Endodermal cell (in vitro differentiated cells): ENCODE results near the gene METTL25B. TPM values are rescaled to one million over a fixed set of nuclear protein-coding genes. Genes with fewer than 3 reads are reported as not detected.

Experiments used
- DNase-seq: peaks from one replicate; pipeline ENCODE4 v3.0.0-alpha.2; 2017
- H3K27ac ChIP-seq: 2 replicates; pipeline ENCODE4 v1.5.1; 2013; ENCODE audit warnings: mild to moderate bottlenecking, low read depth, low read length, moderate library complexity
- H3K27me3 ChIP-seq: 2 replicates; pipeline ENCODE4 v1.6.1; 2013; ENCODE audit warnings: mild to moderate bottlenecking, low read length, moderate library complexity; ENCODE audit not compliant: insufficient read depth, control insufficient read depth, poor library complexity, severe bottlenecking
- H3K36me3 ChIP-seq: 2 replicates; pipeline ENCODE4 v1.7.0; 2013; ENCODE audit warnings: mild to moderate bottlenecking, low read length, moderate library complexity; ENCODE audit not compliant: control insufficient read depth, insufficient read depth
- H3K4me1 ChIP-seq: one replicate; pipeline ENCODE4 v1.7.0; 2013; ENCODE audit warnings: low read length; ENCODE audit not compliant: control insufficient read depth, insufficient read depth
- H3K4me3 ChIP-seq: 2 replicates; pipeline ENCODE4 v1.5.1; 2013; ENCODE audit warnings: mild to moderate bottlenecking, low read length, moderate library complexity
- H3K9ac ChIP-seq: 2 replicates; pipeline ENCODE4 v1.6.1; 2013; ENCODE audit warnings: mild to moderate bottlenecking, low read length, moderate library complexity; ENCODE audit not compliant: poor library complexity, severe bottlenecking; ENCODE audit errors: extremely low read depth
- H3K9me3 ChIP-seq: 2 replicates; pipeline ENCODE4 v1.6.1; 2013; ENCODE audit warnings: mild to moderate bottlenecking, low read length, moderate library complexity; ENCODE audit not compliant: control insufficient read depth
- H3K27ac Mint-ChIP-seq: 2 replicates; pipeline ENCODE4 v1.8.0; 2020; ENCODE audit warnings: mixed read lengths
- H3K27me3 Mint-ChIP-seq: 2 replicates; pipeline ENCODE4 v1.8.0; 2021; ENCODE audit warnings: mild to moderate bottlenecking, mixed read lengths; ENCODE audit not compliant: insufficient read depth
- H3K36me3 Mint-ChIP-seq: 2 replicates; pipeline ENCODE4 v1.8.0; 2020; ENCODE audit warnings: low read depth, mixed read lengths
- H3K4me1 Mint-ChIP-seq: 2 replicates; pipeline ENCODE4 v1.8.0; 2020; ENCODE audit warnings: mixed read lengths
- H3K4me3 Mint-ChIP-seq: 2 replicates; pipeline ENCODE4 v1.8.0; 2020; ENCODE audit warnings: mild to moderate bottlenecking, moderate library complexity, mixed read lengths
- H3K9me3 Mint-ChIP-seq: 2 replicates; pipeline ENCODE4 v1.8.0; 2020; ENCODE audit warnings: mild to moderate bottlenecking, mixed read lengths
- CTCF ChIP-seq: fragments of 200-600 bp; sonication (generic); conservative IDR thresholded peaks from 2 replicates; pipeline ENCODE4 v1.5.0; 2021; ENCODE audit warnings: antibody characterized with exemption, mild to moderate bottlenecking
- WGBS, 2 experiments: methylation state at CpG; one replicate each; pipeline versions ENCODE4 v1.1.5 to v1.1.7; 2013; ENCODE audit warnings: missing lambda C conversion rate in 2 of 2, mixed read lengths in 1 of 2; ENCODE audit not compliant: insufficient coverage in 1 of 2, insufficient read length in 1 of 2; 5-methylcytosine and 5-hydroxymethylcytosine counted together
- total RNA-seq, 2 donors: library from RNA; stranded (reverse); fragmentation: NEBNext Ultra II Directional in 1 of 2; extraction: Animal tissue kit (Norgen Biotek cat#: 25700) in 1 of 2; gene quantifications; 2 replicates in 1 of 2; 3 replicates in 1 of 2; pipeline ENCODE4 v1.2.1, GENCODE V29; 2021

METTL25B gene
- total RNA-seq, 2 donors from 2014 or later: 25.9 to 35.5 TPM

DNA sequence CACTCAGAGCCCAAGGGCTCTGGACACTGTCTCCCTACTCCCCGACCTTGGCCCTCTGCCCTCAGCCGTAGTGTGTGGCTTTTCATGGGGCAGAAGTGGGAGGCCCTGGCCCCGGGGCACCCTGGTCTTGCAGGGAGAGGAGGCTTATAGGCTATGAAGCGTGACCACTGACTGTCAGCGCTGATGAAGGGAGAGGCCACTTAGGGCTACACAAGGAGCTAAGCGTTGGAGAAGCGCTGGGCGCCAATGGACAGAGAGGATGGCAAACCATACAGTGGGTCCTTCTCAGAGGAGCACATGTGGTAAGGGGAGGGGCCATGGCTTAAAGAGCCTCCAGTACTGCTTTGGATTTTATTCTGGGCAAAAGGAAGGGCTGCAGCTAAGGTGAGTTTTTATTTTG is 30.8 kb upstream of the METTL25B start:
- no peak overlapping the region for H3K27ac Mint-ChIP-seq
- H3K36me3 ChIP-seq: peaks cover 14% of the 10 kb centered on the region
- H3K36me3 Mint-ChIP-seq: peaks cover 41% of the 10 kb centered on the region
- H3K27me3 Mint-ChIP-seq: peaks cover 42% of the 10 kb centered on the region
- 90 to 98% methylated on average over 7 to 8 of the region's 8 CpGs for WGBS, 2 experiments
- no peaks in the 10 kb centered on the region for H3K27me3 ChIP-seq
- H3K9me3 ChIP-seq: no peaks in the 10 kb centered on the region
- no peak overlapping the region for H3K27ac ChIP-seq
- no peaks in the 10 kb centered on the region for H3K9me3 Mint-ChIP-seq
- H3K4me1 Mint-ChIP-seq: peaks cover 36% of the 10 kb centered on the region
- H3K4me3 ChIP-seq: no peak overlapping the region
- DNase-seq: no peak
- no peak for TF ChIP-seq CTCF
- peaks cover 11% of the 10 kb centered on the region for H3K4me1 ChIP-seq
- H3K9ac ChIP-seq: no peak overlapping the region
- H3K4me3 Mint-ChIP-seq: no peak overlapping the region

- no peak overlapping the region for H3K9ac ChIP-seq
- no peak for TF ChIP-seq CTCF
- DNase-seq: no peak
- no peak overlapping the region for H3K27ac ChIP-seq
- peaks cover 14% of the 10 kb centered on the region for H3K36me3 ChIP-seq
- no peak overlapping the region for H3K4me3 Mint-ChIP-seq
- no peak overlapping the region for H3K27ac Mint-ChIP-seq
- no peaks in the 10 kb centered on the region for H3K27me3 ChIP-seq
- peaks cover 36% of the 10 kb centered on the region for H3K4me1 Mint-ChIP-seq
- no peaks in the 10 kb centered on the region for H3K9me3 ChIP-seq
- H3K4me1 ChIP-seq: peaks cover 11% of the 10 kb centered on the region
- no peak overlapping the region for H3K4me3 ChIP-seq
- peaks cover 46% of the 10 kb centered on the region for H3K36me3 Mint-ChIP-seq
- H3K9me3 Mint-ChIP-seq: no peaks in the 10 kb centered on the region
- peaks cover 57% of the 10 kb centered on the region for H3K27me3 Mint-ChIP-seq
- WGBS, 2 experiments: 92% methylated on average over 1 of the region's 1 CpG; no CpG with 5 or more reads in 1 of the 2 experiments
Measured at GRCh38 chr1:156698995-156699394, 29.3 kb upstream of the METTL25B start.

DNA sequence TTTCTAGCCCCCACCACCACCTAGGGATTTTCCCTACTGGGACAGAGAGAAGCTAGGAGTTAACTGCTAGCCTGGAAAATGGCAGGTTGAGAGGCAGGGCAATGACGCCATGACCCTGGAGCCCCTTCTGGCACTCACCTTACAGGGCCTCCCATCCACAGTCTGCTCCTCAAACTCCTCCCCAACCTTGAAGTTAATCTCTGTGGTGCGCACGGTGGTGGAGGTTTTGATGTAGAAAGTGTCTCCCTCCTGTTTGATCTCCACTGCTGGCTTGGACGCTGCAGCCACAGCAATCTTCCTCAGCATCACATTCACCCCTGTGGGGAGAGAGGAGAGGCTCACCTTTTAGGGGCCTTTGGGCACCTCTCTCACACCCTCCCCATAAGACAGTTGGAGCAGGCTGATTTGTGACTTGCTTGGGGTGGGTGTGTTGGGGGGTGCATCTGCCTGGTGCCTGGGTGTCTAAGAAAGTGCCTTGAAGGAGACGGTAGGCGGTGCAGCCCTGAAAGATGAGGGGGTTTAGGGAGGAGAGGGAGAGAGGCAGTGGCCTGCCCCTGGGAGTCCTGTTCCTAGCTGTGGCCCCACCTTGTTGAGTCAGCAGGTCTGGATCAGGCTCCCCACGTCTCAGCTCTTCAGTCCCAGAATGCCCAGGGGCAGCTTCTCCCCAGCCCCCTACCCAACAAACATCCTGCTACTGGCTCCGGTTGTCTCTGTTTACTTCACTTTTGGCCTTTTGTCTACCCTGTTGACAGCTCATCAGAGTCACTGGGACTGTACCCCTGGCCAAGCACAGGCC is 27.3 kb upstream of the METTL25B start:
- Histone ChIP-seq H3K9ac (no peak overlapping the region), H3K27ac (no peak overlapping the region), H3K4me3 (no peak overlapping the region), H3K4me1 (peaks cover 6% of the 10 kb centered on the region), H3K36me3 (peaks cover 14% of the 10 kb centered on the region), H3K27me3 (no peaks in the 10 kb centered on the region), H3K9me3 (no peaks in the 10 kb centered on the region)
- Mint-ChIP-seq H3K27me3 (peaks cover 75% of the 10 kb centered on the region), H3K36me3 (peaks cover 46% of the 10 kb centered on the region), H3K9me3 (no peaks in the 10 kb centered on the region), H3K27ac (no peak overlapping the region), H3K4me1 (peaks cover 34% of the 10 kb centered on the region), H3K4me3 (peak overlapping the region; percentile 72)
- WGBS, 2 experiments: 85 to 89% methylated on average over 3 to 7 of the region's 8 CpGs
- TF ChIP-seq CTCF: no peak
- no peak for DNase-seq
